ENCODE data around the gene SPACA6. TPM values are rescaled to one million over a fixed set of nuclear protein-coding genes. Genes with fewer than 3 reads are reported as not detected.
A peak's percentile ranks its signal among the peaks of the same experiment; 100 is the strongest.

The SPACA6 gene
- total and polyA plus RNA-seq, 9 of the 15 experiments (the other 6 are each of a cell fraction or from before 2014, with no cell fraction given) = 1.3 to 17.3 (median 6.2) TPM

DNA sequence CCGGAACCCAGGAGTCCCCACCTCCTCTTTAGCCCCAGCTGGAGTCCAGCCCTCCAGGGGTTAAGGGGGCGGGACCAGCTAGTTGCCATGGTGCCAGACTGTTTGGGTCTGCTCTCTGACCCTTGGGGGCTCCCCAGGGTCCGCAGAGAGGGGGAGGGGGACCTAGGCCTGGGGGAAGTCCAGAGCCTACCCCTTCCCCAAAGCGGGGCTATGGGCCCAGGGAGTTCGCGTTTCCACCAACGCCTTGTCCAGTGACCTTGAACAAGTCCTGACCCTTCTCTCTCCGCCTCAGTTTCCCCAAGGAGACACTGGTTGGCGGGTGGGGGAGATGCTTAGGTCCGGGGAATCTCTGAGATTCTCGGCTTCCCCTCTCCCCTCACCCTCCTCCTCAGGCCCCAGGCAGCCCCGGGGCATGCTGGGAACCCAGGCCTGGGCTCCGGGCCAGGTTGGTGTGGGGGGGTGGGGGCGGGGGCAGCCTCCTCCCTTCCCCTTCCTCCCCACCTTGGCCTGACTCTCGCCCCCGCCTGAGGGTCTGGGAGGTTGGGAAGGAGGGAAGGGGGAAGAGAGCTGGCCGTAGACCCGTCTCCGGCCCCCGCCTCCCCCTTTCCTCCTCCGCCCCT is 2.6 kb upstream of the SPACA6 start (continued):
- TF ChIP-seq NFATC3 (IDR thresholded peaks at IDR 0.05) = no peak
- TF ChIP-seq NR2C2 (CRISPR knock-in tag; IDR thresholded peaks at IDR 0.05) = no peak
- TF ChIP-seq NR2C2 (tag; IDR thresholded peaks at IDR 0.05) = peak; percentile 59
- TF ChIP-seq ZBTB49 (CRISPR knock-in tag; IDR thresholded peaks at IDR 0.05; ENCODE audit: borderline replicate concordance) = no peak
- TF ChIP-seq ELF1 (tag; IDR thresholded peaks at IDR 0.05) = no peak
- no peak for TF ChIP-seq SRSF3 (IDR thresholded peaks at IDR 0.05; ENCODE audit: insufficient read depth, low read length)
- no peak for TF ChIP-seq FOXA3 (CRISPR knock-in tag; conservative IDR thresholded peaks at IDR 0.05 in 1 of 2, IDR thresholded peaks at IDR 0.05 in 1 of 2)
- no peak for TF ChIP-seq KLF1 (tag; IDR thresholded peaks at IDR 0.05)
- TF ChIP-seq TAF1 (IDR thresholded peaks at IDR 0.05; ENCODE audit: control insufficient read depth, extremely low read depth, insufficient read depth, low read length, severe bottlenecking) = no peak
- no peak for TF ChIP-seq MCM3 (IDR thresholded peaks at IDR 0.05)
- no peak for TF ChIP-seq ZC3H8 (IDR thresholded peaks at IDR 0.05)
- TF ChIP-seq, protein P1, sequence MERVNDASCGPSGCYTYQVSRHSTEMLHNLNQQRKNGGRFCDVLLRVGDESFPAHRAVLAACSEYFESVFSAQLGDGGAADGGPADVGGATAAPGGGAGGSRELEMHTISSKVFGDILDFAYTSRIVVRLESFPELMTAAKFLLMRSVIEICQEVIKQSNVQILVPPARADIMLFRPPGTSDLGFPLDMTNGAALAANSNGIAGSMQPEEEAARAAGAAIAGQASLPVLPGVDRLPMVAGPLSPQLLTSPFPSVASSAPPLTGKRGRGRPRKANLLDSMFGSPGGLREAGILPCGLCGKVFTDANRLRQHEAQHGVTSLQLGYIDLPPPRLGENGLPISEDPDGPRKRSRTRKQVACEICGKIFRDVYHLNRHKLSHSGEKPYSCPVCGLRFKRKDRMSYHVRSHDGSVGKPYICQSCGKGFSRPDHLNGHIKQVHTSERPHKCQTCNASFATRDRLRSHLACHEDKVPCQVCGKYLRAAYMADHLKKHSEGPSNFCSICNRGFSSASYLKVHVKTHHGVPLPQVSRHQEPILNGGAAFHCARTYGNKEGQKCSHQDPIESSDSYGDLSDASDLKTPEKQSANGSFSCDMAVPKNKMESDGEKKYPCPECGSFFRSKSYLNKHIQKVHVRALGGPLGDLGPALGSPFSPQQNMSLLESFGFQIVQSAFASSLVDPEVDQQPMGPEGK (CRISPR knock-in tag; IDR thresholded peaks at IDR 0.05; ENCODE audit: borderline replicate concordance) = no peak
- TF ChIP-seq KHSRP (IDR thresholded peaks at IDR 0.05) = no peak
- TF ChIP-seq, protein P2, sequence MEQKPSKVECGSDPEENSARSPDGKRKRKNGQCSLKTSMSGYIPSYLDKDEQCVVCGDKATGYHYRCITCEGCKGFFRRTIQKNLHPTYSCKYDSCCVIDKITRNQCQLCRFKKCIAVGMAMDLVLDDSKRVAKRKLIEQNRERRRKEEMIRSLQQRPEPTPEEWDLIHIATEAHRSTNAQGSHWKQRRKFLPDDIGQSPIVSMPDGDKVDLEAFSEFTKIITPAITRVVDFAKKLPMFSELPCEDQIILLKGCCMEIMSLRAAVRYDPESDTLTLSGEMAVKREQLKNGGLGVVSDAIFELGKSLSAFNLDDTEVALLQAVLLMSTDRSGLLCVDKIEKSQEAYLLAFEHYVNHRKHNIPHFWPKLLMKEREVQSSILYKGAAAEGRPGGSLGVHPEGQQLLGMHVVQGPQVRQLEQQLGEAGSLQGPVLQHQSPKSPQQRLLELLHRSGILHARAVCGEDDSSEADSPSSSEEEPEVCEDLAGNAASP (IDR thresholded peaks at IDR 0.05) = no peak
- no peak for TF ChIP-seq ZNF57 (CRISPR knock-in tag; IDR thresholded peaks at IDR 0.05)
- TF ChIP-seq TRIM28 (IDR thresholded peaks at IDR 0.05) = no peak
- no peak for TF ChIP-seq HSF4 (CRISPR knock-in tag; IDR thresholded peaks at IDR 0.05; ENCODE audit: borderline replicate concordance)
- TF ChIP-seq GATAD2A (IDR thresholded peaks at IDR 0.05) = no peak
- no peak for TF ChIP-seq EWSR1 (IDR thresholded peaks at IDR 0.05; ENCODE audit: borderline replicate concordance, low read depth, partially characterized antibody)
- no peak for TF ChIP-seq IRF9 (tag; IDR thresholded peaks at IDR 0.05)
- no peak for TF ChIP-seq ZNF134 (CRISPR knock-in tag; conservative IDR thresholded peaks at IDR 0.05)
- no peak for TF ChIP-seq SMARCC2 (IDR thresholded peaks at IDR 0.05; ENCODE audit: low read depth)
- no peak for TF ChIP-seq POLR3G (IDR thresholded peaks at IDR 0.05; ENCODE audit: extremely low read depth, insufficient read length, insufficient replicate concordance)
- no peak for TF ChIP-seq MYBL2 (IDR thresholded peaks at IDR 0.05; ENCODE audit: low read depth)
- TF ChIP-seq MYBL2 (CRISPR knock-in tag; IDR thresholded peaks at IDR 0.05; ENCODE audit: borderline replicate concordance) = no peak
